GM12874 (cell line): ENCODE data around the gene IER2.

Experiments
- CTCF ChIP-seq: IDR thresholded peaks from 2 replicates; pipeline ENCODE4 v1.5.1; 2011; ENCODE audit warnings: low read depth, mild to moderate bottlenecking, control low read depth, low read length, moderate library complexity; ENCODE audit not compliant: insufficient read depth

Gene IER2

DNA sequence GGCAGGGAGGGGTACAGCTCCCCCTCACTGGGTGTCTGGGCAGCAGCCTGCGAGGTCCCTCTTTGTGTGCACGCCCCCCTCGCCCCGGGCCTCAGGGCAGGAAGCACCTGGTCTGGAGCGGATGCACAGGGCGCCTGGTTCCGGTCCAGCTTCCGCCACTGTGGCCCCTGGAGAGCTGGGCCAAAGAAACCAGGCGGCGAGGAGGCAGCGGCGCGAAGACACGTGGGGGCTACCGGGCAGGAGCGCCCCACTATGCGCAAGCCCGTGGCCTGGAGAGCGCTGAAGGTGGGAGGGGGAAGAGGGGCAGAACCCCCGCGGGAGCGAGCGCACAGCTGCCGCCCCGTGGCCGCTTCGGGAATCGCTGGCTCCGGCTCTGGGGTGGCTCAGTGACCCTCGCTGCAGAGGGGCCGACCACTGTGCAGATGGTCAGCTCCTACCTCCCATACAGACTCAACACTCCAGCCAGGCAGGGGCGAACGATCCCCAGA, 45.8 kb upstream of the IER2 start:
- TF ChIP-seq CTCF: peak; percentile 100

GRCh38 chr19:13104848-13105711, 45.1 kb upstream of the IER2 start:
- TF ChIP-seq CTCF: no peak

DNA sequence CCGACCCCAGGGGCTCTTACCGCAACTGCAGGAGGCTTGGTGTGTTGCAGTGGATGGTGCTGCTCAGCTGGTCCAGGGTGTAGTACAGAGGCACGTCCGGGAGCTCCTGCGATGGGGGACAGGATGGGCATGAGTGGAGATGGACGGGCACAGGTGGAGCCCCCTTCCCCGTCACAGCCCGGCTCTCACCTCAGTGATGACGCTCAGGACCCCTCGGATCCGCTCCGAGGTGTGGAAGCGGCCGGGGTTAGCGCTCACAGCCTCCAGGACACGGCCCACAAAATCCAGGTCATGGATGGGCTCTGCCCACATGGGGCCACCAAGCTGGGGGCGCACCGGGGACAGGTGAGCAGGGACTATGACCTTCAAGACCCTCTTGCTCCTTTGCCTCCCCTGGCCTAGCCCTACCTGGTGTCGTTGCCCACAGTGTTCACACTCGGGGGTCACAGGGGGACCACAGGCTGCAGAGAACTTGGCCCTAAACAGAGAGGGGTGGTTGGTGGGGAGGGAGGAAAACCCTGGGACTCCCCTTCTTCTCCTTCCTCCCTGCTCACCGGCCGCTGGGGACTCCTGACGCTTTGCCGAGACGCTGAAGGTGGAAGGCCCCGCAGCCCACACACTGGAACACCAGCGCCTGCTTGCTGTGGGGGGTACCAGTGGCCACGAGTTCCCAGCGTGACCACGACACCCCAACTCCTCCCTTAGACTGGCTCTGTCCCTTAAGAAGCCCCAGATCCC, 40.7 kb upstream of the IER2 start:
- no peak for TF ChIP-seq CTCF

DNA sequence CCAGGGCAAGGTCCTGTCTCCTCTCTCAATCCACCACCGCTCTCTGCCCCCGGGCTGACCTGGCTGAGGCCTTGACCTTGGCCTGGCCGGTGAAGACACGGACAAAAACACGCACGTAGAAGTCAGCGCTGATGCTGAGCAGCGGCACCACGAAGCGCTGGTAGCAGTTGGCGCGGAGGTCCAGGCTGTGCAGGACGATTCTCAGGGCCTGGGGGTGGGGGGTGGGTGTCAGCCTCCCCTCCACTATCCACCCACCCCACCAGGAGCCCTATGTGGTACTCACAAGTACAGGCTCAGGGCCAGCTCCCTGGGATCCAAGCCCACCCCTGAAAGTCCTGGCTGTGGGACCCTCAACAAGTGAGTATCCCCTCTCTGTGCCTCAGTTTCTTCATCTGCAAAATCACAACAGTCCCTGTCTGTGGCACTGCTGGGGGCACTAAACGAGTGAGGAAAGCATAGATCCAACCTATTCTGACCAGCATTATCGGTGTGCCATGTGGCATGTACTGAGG, 40.1 kb upstream of the IER2 start:
- TF ChIP-seq CTCF: no peak

- no peak for TF ChIP-seq CTCF
These were observed 37.7 kb upstream of the IER2 start for GRCh38 chr19:13112555-13112954.

DNA sequence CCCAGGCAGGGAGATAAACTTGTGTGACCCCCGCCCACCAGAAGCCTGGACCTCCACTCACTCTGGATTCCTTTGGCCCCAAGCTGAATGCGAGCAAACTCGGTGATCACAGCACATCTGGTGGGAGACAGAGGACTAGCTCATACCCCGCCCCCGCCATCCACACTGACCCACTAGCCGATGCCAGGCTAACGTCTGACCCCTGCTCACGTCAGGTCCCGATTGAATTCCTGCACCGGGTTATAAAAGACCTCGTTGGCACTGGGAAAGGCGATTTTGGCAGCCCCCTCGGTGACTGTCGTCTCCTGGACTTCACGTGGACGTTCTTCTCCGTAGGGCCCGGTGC, 34.3 kb upstream of the IER2 start:
- no peak for TF ChIP-seq CTCF
